ENCODE results near the gene LUZP1. TPM values are rescaled to one million over a fixed set of nuclear protein-coding genes. Genes with fewer than 3 reads are reported as not detected.

The LUZP1 gene
- total RNA-seq, 1 experiment from 2014 or later: 43.4 TPM

- no peak for TF ChIP-seq USF2 (CRISPR knock-in tag; IDR thresholded peaks at IDR 0.05)
- TF ChIP-seq ZNF396 (CRISPR knock-in tag; IDR thresholded peaks at IDR 0.05; ENCODE audit: borderline replicate concordance): no peak
- no peak for TF ChIP-seq NFYB (CRISPR knock-in tag; conservative IDR thresholded peaks at IDR 0.05; ENCODE audit: low read depth)
- TF ChIP-seq CREB1 (CRISPR knock-in tag; IDR thresholded peaks at IDR 0.05): no peak
- no peak for TF ChIP-seq STAT6 (CRISPR knock-in tag; conservative IDR thresholded peaks at IDR 0.05; ENCODE audit: low read depth)
- no peak for TF ChIP-seq SMAD4 (CRISPR knock-in tag; IDR thresholded peaks at IDR 0.05)
- no peak for TF ChIP-seq NFE2L1 (CRISPR knock-in tag; IDR thresholded peaks at IDR 0.05)
- TF ChIP-seq FOXJ3 (CRISPR knock-in tag; IDR thresholded peaks at IDR 0.05; ENCODE audit: borderline replicate concordance): no peak
- no peak for TF ChIP-seq NR3C1 (CRISPR knock-in tag; conservative IDR thresholded peaks at IDR 0.05; ENCODE audit: low read depth)
- no peak for TF ChIP-seq RORB (CRISPR knock-in tag; IDR thresholded peaks at IDR 0.05)
- TF ChIP-seq JUN (CRISPR knock-in tag; IDR thresholded peaks at IDR 0.05): no peak
- TF ChIP-seq, protein P1, sequence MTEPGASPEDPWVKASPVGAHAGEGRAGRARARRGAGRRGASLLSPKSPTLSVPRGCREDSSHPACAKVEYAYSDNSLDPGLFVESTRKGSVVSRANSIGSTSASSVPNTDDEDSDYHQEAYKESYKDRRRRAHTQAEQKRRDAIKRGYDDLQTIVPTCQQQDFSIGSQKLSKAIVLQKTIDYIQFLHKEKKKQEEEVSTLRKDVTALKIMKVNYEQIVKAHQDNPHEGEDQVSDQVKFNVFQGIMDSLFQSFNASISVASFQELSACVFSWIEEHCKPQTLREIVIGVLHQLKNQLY (CRISPR knock-in tag; IDR thresholded peaks at IDR 0.05): no peak
Observed at GRCh38 chr1:23084880-23085279, 83.8 kb downstream of the LUZP1 start (continued).

- no peak for DNase-seq (ENCODE audit: low spot score)
- no peak overlapping the region for H3K4me3 Mint-ChIP-seq
- peaks cover 83% of the 10 kb centered on the region for H3K36me3 Mint-ChIP-seq
- ATAC-seq: no peak
- no peak overlapping the region for H3K27ac Mint-ChIP-seq
- peaks cover 7% of the 10 kb centered on the region; the same call in 1 of the 2 replicates for H3K4me1 Mint-ChIP-seq
- no peaks in the 10 kb centered on the region for H3K9me3 Mint-ChIP-seq
- TF ChIP-seq SMAD4 (CRISPR knock-in tag; IDR thresholded peaks at IDR 0.05): no peak
- TF ChIP-seq TEAD4 (CRISPR knock-in tag; IDR thresholded peaks at IDR 0.05): no peak
- no peak for TF ChIP-seq ZNF423 (CRISPR knock-in tag; IDR thresholded peaks at IDR 0.05)
- TF ChIP-seq NFE2L1 (CRISPR knock-in tag; IDR thresholded peaks at IDR 0.05): no peak
- TF ChIP-seq MXD4 (CRISPR knock-in tag; IDR thresholded peaks at IDR 0.05; ENCODE audit: borderline replicate concordance): no peak
- TF ChIP-seq, protein P2, sequence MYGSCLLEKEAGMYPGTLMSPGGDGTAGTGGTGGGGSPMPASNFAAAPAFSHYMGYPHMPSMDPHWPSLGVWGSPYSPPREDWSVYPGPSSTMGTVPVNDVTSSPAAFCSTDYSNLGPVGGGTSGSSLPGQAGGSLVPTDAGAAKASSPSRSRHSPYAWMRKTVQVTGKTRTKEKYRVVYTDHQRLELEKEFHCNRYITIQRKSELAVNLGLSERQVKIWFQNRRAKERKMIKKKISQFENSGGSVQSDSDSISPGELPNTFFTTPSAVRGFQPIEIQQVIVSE (CRISPR knock-in tag; IDR thresholded peaks at IDR 0.05; ENCODE audit: borderline replicate concordance): no peak
- TF ChIP-seq, protein P3, sequence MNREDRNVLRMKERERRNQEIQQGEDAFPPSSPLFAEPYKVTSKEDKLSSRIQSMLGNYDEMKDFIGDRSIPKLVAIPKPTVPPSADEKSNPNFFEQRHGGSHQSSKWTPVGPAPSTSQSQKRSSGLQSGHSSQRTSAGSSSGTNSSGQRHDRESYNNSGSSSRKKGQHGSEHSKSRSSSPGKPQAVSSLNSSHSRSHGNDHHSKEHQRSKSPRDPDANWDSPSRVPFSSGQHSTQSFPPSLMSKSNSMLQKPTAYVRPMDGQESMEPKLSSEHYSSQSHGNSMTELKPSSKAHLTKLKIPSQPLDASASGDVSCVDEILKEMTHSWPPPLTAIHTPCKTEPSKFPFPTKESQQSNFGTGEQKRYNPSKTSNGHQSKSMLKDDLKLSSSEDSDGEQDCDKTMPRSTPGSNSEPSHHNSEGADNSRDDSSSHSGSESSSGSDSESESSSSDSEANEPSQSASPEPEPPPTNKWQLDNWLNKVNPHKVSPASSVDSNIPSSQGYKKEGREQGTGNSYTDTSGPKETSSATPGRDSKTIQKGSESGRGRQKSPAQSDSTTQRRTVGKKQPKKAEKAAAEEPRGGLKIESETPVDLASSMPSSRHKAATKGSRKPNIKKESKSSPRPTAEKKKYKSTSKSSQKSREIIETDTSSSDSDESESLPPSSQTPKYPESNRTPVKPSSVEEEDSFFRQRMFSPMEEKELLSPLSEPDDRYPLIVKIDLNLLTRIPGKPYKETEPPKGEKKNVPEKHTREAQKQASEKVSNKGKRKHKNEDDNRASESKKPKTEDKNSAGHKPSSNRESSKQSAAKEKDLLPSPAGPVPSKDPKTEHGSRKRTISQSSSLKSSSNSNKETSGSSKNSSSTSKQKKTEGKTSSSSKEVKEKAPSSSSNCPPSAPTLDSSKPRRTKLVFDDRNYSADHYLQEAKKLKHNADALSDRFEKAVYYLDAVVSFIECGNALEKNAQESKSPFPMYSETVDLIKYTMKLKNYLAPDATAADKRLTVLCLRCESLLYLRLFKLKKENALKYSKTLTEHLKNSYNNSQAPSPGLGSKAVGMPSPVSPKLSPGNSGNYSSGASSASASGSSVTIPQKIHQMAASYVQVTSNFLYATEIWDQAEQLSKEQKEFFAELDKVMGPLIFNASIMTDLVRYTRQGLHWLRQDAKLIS (CRISPR knock-in tag; IDR thresholded peaks at IDR 0.05; ENCODE audit: borderline replicate concordance): no peak
- no peak for TF ChIP-seq ATF3 (CRISPR knock-in tag; conservative IDR thresholded peaks at IDR 0.05)
- TF ChIP-seq HMGA2 (CRISPR knock-in tag; IDR thresholded peaks at IDR 0.05): no peak
- no peak for TF ChIP-seq JUN (CRISPR knock-in tag; IDR thresholded peaks at IDR 0.05)
- no peak for TF ChIP-seq SP1 (CRISPR knock-in tag; conservative IDR thresholded peaks at IDR 0.05)
- TF ChIP-seq JAZF1 (CRISPR knock-in tag; IDR thresholded peaks at IDR 0.05): no peak
- TF ChIP-seq, protein P4, sequence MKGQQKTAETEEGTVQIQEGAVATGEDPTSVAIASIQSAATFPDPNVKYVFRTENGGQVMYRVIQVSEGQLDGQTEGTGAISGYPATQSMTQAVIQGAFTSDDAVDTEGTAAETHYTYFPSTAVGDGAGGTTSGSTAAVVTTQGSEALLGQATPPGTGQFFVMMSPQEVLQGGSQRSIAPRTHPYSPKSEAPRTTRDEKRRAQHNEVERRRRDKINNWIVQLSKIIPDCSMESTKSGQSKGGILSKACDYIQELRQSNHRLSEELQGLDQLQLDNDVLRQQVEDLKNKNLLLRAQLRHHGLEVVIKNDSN (CRISPR knock-in tag; IDR thresholded peaks at IDR 0.05): no peak
- no peak for TF ChIP-seq ZNF396 (CRISPR knock-in tag; IDR thresholded peaks at IDR 0.05; ENCODE audit: borderline replicate concordance)
- no peak for TF ChIP-seq IRF1 (CRISPR knock-in tag; IDR thresholded peaks at IDR 0.05)
- TF ChIP-seq EMX1 (CRISPR knock-in tag; IDR thresholded peaks at IDR 0.05): no peak
- CTCF ChIA-PET: interaction anchor here (0.9 to 1.7 kb wide), 2 partner anchors 101 to 107 kb away, joined by 3 to 5 read pairs; no protein-coding TSS in a partner anchor
- POLR2A ChIA-PET: no interaction called here
- H3K27me3 Mint-ChIP-seq (ENCODE audit: low read depth): no peaks in the 10 kb centered on the region
Observed at GRCh38 chr1:23083714-23084480, 84.8 kb downstream of the LUZP1 start.
